ENCODE measurements around the gene ILKAP.

The ILKAP gene

GRCh38 chr2:238237431-238238135 is 34.1 kb upstream of the ILKAP start:
- DNase-seq, result no peak

DNA sequence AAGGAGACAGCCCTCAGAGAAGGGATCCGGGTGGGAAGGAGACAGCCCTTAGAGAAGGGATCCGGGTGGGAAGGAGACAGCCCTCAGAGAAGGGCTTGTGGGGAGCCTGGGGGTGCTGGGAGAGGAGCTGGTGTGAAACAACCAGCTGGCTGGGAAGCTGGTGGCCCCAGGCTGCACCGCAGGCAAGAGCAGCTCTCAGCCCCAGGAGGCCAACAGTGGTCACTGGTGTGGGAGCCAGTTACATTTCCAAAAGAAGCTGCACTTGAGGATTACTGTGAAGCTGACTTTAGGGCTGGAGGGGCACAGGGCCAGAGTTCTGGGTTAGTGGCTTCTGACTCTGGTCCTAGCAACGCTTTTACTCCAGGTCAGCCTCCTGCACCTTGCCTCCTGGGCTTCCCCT is 33.1 kb upstream of the ILKAP start:
- peak in 1 of 2 experiments; percentile 19 for DNase-seq

- no peak for DNase-seq
These were observed 32.4 kb upstream of the ILKAP start for GRCh38 chr2:238235856-238236255.

DNA sequence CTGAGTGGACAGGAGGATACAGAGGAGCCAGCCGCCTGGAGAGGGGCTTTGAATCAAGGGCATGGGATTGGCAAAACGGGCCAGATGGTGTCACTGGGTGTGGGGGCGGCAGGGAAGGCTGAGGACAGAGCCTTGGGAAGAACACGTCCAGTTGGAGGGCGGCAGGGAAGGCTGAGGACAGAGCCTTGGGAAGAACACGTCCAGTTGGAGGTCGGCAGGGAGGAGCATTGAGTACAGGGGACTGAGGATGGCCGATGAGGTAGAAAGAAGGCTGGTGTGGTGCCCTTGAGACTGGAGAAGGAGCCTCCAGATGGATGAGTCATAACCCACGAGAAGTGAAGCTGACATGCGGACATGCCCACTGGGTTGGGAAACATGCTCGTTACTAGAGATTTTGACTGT is 31.8 kb upstream of the ILKAP start:
- DNase-seq, result peak in 1 of 2 experiments; percentile 19

- no peak for DNase-seq
These were observed 30.1 kb upstream of the ILKAP start for GRCh38 chr2:238233625-238234024.

GRCh38 chr2:238231809-238232208 is 28.3 kb upstream of the ILKAP start:
- DNase-seq, result no peak

DNA sequence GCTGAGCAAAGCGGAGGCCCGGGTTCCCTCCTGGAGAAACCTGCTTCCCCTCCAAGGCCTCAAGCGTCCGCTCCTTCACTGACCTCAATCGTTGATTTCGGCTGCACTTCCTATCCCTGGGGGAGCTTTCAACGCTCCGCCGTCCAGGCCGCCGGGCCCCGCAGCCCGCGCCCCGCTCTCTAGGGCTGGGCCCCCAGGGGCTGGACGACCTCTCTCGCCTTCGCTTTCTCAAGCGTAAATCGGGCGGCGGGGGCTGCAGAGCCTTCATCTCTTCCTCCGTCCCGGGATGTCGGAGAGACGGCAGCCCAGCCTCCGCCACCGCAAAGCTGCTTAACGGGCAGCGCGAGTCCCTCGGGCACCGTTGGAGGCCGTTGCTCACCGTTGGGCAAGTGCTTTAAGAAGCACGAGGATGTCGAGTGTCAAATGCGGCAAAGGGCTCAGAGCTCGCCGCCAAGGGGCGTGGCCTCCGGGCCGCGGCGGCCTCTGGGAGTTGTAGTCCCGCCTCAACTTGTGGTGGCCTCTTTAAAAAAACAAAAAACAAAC is 27.8 kb upstream of the ILKAP start:
- DNase-seq, result no peak

DNA sequence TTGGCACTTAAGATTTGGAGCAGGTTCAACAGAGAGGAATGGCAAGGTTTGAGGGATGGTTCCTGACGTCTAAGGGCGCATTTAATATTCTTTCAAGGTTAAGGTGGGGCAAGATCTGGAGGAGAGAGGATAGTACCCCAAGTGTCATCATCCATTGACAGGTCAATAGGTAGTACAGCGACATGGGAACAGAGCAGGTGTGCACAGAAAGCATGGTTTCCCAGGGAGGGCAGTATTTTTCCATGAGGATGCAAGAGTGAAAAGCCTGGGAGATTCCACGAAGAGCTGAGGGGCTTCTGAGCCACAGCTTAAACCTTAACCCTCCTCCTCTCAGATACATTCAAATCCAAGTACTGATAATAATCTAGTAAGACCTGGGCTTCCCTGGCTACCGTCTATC is 27.2 kb upstream of the ILKAP start:
- DNase-seq, result no peak

- no peak for DNase-seq
These were observed 25.2 kb upstream of the ILKAP start for GRCh38 chr2:238228700-238229099.

DNA sequence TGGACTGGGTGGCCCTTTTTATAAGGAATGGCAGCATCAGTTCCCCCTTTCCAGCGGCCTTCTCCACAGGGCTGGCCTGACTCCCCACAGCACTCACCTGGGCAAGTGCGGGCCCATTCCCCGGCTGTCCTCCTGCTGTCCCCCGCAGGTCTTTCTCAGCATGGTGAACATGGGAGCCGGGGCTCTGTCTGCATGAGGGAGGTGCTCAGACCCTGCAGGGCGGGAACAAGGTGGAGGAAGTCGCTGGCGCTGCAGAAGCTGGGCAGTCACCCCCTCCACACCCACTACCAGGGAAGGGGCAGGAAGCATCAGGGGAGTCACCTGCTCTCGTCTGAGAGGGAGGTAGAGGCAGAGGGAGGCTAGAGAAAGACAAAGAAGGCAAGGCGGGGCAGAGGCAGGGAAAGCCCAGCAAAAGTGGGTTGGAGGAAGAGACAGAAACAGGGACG is 24.1 kb upstream of the ILKAP start:
- no peak for DNase-seq

DNA sequence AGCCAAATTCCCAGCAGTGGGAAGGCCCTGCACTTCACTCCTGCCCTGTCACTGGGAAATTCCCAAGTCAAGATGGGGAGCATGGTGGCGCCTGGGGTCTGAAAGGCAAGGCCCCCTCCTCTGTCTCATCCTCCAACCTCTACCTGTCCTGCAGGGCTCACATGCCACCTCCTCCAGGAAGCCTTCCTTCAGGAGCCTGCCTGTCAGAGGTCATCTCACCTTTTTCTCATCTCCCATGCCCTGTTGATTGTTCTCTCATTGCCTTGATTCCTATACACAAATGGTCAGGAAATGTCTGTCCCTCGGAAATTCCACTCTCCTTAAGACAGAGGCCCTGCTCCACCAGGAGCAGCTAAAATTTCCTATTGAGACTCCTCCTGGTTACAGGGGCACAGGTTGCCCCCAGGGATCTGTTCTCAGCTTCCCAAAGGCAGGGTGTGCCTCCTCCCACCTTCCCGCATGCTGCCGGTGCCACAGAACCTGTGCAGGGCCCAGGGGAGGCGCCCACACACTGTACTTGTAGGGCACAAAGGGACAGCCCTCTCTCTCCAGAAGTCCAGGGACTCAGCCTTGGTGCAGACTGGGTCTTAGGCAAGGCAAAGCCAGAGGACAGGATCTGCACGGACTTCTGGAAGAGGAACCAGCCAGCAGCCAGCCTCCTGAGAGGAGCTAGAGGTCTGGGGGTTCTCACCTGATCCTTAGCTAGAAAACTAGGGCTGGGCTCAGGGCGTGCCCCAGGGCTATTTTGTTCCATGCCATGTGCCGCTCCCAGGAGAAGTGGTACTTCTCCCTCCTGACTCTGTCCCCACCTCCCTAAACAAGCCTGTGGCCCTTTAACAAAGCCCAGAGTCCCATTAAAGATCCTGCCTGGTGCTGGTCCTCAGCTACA is 23.4 kb upstream of the ILKAP start:
- no peak for DNase-seq

- no peak for DNase-seq
These were observed 22.6 kb upstream of the ILKAP start for GRCh38 chr2:238225911-238226697.

DNA sequence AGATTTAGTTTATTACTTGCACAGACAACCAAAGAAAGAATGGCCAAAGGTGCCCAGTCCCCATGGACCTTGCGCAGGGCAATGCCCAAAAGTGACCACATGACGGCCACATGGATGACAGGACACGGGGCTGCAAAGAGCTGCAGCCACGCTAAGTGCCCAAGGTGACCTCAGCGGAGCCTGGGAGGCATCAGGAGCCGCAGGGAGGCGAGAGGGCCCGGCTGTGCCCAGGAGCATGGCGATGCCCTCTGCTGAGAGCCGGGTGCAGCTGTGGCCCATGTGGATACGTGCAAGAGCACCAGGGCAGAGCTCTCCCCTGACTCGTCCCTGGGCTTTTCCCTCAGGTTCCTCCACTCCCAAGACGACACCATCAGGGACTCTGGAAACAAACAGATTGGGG is 21.6 kb upstream of the ILKAP start:
- DNase-seq, result no peak

DNA sequence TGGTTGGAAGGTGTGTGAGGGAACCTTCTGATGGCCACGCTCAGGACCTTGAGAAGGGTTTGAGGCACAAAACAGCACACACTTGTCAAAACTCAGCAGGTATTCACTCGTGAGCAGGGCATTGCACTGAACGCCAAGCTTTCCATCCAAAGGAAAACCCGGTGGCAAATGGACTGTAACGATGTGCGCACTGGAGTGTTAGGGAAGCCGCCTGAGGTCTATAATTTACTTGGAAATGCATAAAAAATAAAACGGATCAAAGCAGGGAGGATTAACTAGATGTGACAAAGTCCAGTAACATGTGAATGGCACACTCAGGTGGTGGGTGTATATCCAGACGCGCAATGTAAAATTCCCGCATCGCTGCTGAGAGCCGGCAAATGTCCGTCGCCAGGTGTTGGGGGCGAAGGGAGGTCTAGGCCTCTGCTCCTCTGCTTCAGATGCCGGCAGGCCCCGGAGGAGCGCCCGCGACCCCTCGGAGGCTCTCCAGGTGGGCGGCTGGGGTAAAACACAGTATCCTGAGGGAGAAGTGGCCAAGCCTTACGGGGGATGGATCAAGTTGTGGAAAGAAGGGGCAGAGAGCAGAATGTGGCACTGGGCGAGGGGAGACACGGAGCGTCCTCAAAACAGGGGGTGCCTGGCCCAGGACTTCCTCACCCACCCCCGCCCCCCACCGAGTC is 21.0 kb upstream of the ILKAP start:
- DNase-seq, result no peak

DNA sequence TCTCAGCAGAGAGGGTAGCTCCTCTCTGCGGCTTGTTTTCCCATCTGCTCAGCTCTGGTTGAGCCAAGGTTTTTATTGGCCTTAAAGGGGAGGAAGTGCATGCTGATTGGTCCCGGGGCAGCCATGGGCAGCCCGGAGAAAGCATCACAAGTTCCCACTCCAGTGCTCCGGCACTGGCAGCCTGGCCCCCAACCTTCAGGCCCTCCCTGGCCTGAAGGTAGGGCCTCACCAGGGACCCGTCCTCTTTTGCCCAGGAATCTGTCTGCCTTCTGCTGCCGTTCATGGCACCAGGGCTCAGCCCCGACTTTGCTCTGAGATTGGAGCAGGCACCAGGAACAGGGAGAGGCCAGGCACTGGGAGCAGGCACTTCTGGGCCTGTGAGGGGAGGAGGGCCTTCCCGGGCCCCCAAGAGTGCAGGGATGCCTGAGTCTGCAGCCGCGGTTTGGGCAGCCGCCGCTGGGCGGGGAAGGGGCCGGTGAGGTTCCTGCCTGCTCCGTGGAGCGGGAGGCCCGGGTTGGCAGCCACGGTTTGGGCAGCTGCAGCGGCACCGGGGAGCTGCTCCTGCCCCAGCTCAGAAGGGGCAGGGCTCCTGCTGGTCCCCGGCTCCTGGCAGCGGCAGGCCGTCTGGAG is 17.5 kb upstream of the ILKAP start:
- peak; percentile 63 to 75 for DNase-seq

DNA sequence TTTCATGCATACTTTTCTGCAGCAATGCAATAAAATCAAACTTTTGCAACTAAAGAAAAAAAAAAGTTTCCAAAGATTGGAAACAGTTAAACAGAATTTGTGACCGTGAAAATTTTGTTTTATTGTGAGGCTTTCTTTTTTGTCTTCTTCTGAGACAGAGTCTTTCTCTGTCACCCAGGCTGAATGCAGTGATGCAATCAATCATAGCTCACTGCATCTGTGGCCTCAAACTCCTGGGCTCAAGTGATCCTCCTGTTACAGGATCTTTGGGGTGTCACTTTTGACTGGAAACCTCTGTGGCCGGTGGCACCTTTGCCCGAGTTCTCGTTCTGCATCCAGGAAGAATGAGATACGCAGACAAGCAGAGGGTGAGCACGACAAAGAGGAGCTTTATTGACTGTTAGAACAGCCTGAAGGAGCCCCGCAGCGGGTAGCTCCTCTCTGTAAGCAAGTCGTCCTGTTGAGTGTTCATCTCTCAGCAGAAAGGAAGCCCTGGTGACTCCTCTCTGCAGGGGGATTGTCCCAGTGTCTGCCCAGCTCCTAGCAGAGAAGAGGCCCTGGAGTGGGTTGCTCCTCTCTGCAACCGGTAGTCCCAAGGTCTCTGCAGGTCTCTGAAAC is 16.9 kb upstream of the ILKAP start:
- no peak for DNase-seq

- DNase-seq, result no peak
These were observed 13.2 kb upstream of the ILKAP start for GRCh38 chr2:238216651-238217184.

GRCh38 chr2:238207006-238207405 is 3.5 kb upstream of the ILKAP start:
- DNase-seq, result no peak

- DNase-seq, result peak in 1 of 2 experiments; percentile 50
These were observed 633 bp upstream of the ILKAP start for GRCh38 chr2:238203973-238204683.

DNA sequence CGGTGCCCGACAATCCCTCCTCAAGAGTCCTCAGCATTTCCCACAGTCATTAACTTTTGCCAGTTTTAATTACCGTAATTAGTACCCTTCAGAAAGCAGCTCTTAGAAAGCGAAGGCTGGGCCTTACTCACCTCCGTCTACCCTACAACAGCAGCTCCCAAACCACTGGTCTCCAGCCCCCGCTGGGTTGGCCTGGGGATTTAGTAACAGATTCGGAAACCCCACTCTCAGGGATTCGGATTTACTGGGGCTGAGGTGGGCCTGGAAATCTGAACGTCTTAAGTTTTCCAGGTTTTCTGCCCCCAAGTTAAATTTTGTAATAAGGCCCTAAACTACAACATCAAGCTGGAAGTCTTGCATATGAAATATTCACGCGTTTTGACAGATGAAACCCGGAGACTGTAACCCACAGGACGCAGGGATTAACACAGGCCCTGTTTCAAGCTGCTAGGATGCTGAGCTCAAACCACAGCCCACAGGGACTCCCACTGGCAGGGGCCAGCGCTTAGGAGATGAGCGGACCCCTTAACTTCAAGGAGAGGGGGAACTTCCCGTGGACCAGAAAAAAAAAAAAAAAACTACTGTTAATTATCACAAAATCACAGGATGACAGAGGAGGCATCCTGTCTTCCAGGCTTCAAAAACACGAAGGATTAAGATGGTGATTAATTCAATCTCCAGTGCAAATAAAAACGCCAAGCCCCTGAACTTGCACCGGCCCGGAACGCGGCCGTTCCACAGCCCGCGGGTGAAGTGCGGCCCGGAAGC is 985 bp downstream of the ILKAP start:
- no peak for DNase-seq
